Ishikawa (cell line): ENCODE results near the gene ALG8.

Source experiments
- CEBPB ChIP-seq: IDR thresholded peaks from 2 replicates; pipeline ENCODE4 v1.6.1; 2012
- CREB1 ChIP-seq: IDR thresholded peaks from 2 replicates; pipeline ENCODE4 v1.6.1; 2012; ENCODE audit warnings: low read depth
- EGR1 ChIP-seq: IDR thresholded peaks from 2 replicates; pipeline ENCODE4 v1.6.1; 2012
- EP300 ChIP-seq: IDR thresholded peaks from 2 replicates; pipeline ENCODE4 v1.6.1; 2012; ENCODE audit warnings: borderline replicate concordance
- FOXM1 ChIP-seq: IDR thresholded peaks from 2 replicates; pipeline ENCODE4 v1.6.1; 2012; ENCODE audit warnings: low read depth, borderline replicate concordance
- MAX ChIP-seq: IDR thresholded peaks from 2 replicates; pipeline ENCODE4 v1.6.1; 2012
- NFIC ChIP-seq: IDR thresholded peaks from 2 replicates; pipeline ENCODE4 v1.6.1; 2012
- RAD21 ChIP-seq: IDR thresholded peaks from 2 replicates; pipeline ENCODE4 v1.6.1; 2012; ENCODE audit warnings: low read depth
- REST ChIP-seq: IDR thresholded peaks from 2 replicates; pipeline ENCODE4 v1.6.1; 2012; ENCODE audit warnings: low read depth, mild to moderate bottlenecking
- TAF1 ChIP-seq: IDR thresholded peaks from 2 replicates; pipeline ENCODE4 v1.6.1; 2012; ENCODE audit warnings: low read depth, mild to moderate bottlenecking
- TCF12 ChIP-seq: IDR thresholded peaks from 2 replicates; pipeline ENCODE4 v1.6.1; 2012; ENCODE audit warnings: low read depth
- TEAD4 ChIP-seq: IDR thresholded peaks from 2 replicates; pipeline ENCODE4 v1.6.1; 2012
- USF1 ChIP-seq: IDR thresholded peaks from 2 replicates; pipeline ENCODE4 v1.6.1; 2012
- YY1 ChIP-seq: IDR thresholded peaks from 2 replicates; pipeline ENCODE4 v1.6.1; 2012; ENCODE audit warnings: low read depth
- ZBTB7A ChIP-seq: IDR thresholded peaks from 2 replicates; pipeline ENCODE4 v1.6.1; 2012; ENCODE audit warnings: low read depth

ALG8 gene

GRCh38 chr11:78147807-78148206 lies 8.4 kb upstream of the ALG8 start:
- no peak for TF ChIP-seq REST
- no peak for TF ChIP-seq EGR1
- no peak for TF ChIP-seq ZBTB7A
- TF ChIP-seq USF1 = peak; percentile 76
- TF ChIP-seq EP300 = peak; percentile 34; the same call in 1 of the 2 replicates
- no peak for TF ChIP-seq TAF1
- TF ChIP-seq RAD21 = no peak
- TF ChIP-seq TCF12 = peak; percentile 77
- TF ChIP-seq TEAD4 = peak; percentile 38

GRCh38 chr11:78145511-78146025 lies 6.1 kb upstream of the ALG8 start:
- TF ChIP-seq NFIC (no peak), USF1 (no peak), FOXM1 (no peak), CREB1 (no peak), EP300 (no peak), YY1 (no peak), REST (no peak), CEBPB (no peak)

GRCh38 chr11:78140392-78141077 lies 1.1 kb upstream of the ALG8 start:
- TF ChIP-seq USF1 (no peak), EP300 (no peak), TEAD4 (no peak), RAD21 (no peak), TCF12 (no peak), NFIC (no peak), TAF1 (no peak), MAX (no peak), EGR1 (no peak), REST (no peak), ZBTB7A (no peak), CREB1 (no peak), FOXM1 (no peak), YY1 (no peak), CEBPB (no peak)

- TF ChIP-seq FOXM1 (no peak), CREB1 (no peak), TCF12 (no peak)
These were observed 568 bp downstream of the ALG8 start for GRCh38 chr11:78138694-78139421.

GRCh38 chr11:78138291-78138690 lies 1.1 kb downstream of the ALG8 start:
- TF ChIP-seq REST (no peak), EGR1 (no peak), ZBTB7A (no peak), CEBPB (no peak), RAD21 (no peak), EP300 (no peak), MAX (no peak), TCF12 (no peak), FOXM1 (no peak), CREB1 (no peak), YY1 (no peak), NFIC (no peak), USF1 (no peak), TEAD4 (no peak), TAF1 (no peak)
